Measurements from ENCODE around the gene PTPRC.

Gene PTPRC

DNA sequence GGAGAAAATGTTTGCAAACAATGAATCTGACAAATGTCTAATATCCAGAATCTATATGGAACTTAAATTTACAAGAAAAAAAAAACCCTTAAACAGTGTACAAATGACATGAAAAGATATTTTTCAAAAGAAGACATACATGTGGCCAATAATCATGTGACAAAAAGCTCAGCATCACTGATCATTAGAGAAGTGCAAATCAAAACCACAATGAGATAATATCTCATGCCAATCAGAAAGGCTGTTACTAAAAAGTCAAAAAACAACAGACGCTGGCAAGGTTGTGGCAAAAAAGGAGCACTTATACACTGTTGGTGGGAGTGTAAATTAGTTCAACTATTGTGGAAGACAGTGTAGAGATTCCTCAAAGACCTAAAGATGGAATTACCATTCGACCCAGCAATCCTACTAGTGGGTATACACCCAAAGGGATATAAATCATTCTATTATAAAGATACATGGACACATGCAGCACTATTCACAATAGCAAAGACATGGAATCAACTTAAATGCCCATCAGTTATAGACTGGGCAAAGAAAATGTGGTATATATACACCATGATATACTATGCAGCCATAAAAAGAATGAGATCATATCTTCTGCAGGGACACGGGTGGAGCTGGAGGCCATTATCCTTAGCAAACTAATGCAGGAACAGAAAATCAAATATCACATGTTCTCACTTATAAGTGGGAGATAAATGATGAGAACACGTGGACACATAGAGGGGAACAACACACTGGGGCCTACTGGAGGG, 123.2 kb downstream of the PTPRC start:
- Histone ChIP-seq H3K4me3 (ENCODE audit: insufficient read length, low read depth) (no peak overlapping the region), H3K4me1 (ENCODE audit: insufficient read depth, insufficient read length) (no peaks in the 10 kb centered on the region), H3K9me3 (ENCODE audit: insufficient read depth, low read length) (no peaks in the 10 kb centered on the region), H3K9ac (ENCODE audit: insufficient read length, low read depth) (no peak overlapping the region), H3K36me3 (ENCODE audit: insufficient read depth, insufficient read length, low read length) (no peaks in the 10 kb centered on the region), H3K27me3 (ENCODE audit: insufficient read depth, insufficient read length) (no peaks in the 10 kb centered on the region)
- TF ChIP-seq SUZ12 (IDR thresholded peaks at IDR 0.05; ENCODE audit: extremely low read depth, insufficient read depth, insufficient read length) (no peak), ZNF274 (IDR thresholded peaks at IDR 0.05; ENCODE audit: low read depth, low read length) (no peak), YY1 (IDR thresholded peaks at IDR 0.05; ENCODE audit: insufficient read depth, insufficient read length) (no peak)
- DNase-seq (ENCODE audit: low read depth, low spot score): no peak

DNA sequence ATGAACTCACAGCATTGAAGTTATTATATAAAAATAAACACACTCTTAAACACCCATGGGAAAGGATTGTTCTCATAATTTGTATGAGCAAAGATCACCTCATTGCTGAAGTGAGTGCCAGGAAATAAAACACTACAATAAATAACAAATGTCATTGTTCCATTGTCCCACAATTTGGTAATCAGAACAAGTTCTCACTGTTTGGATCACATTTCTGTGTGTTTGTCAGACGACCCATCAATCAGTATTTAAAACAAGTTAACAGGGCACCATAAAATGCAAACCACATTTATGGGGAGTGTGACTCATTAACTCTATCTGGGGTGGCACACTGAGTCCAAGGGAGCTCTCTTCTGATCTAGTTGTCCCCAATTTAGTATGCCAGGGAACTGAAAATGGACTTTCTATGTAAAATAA, 124.5 kb downstream of the PTPRC start:
- Histone ChIP-seq H3K27me3 (ENCODE audit: insufficient read depth, insufficient read length) (no peaks in the 10 kb centered on the region), H3K9ac (ENCODE audit: insufficient read length, low read depth) (no peak overlapping the region), H3K4me3 (ENCODE audit: insufficient read length, low read depth) (no peak overlapping the region), H3K36me3 (ENCODE audit: insufficient read depth, insufficient read length, low read length) (no peaks in the 10 kb centered on the region), H3K4me1 (ENCODE audit: insufficient read depth, insufficient read length) (no peaks in the 10 kb centered on the region), H3K9me3 (ENCODE audit: insufficient read depth, low read length) (no peaks in the 10 kb centered on the region)
- TF ChIP-seq ZNF274 (IDR thresholded peaks at IDR 0.05; ENCODE audit: low read depth, low read length): no peak
- no peak for TF ChIP-seq SUZ12 (IDR thresholded peaks at IDR 0.05; ENCODE audit: extremely low read depth, insufficient read depth, insufficient read length)
- no peak for TF ChIP-seq YY1 (IDR thresholded peaks at IDR 0.05; ENCODE audit: insufficient read depth, insufficient read length)
- no peak for DNase-seq (ENCODE audit: low read depth, low spot score)

DNA sequence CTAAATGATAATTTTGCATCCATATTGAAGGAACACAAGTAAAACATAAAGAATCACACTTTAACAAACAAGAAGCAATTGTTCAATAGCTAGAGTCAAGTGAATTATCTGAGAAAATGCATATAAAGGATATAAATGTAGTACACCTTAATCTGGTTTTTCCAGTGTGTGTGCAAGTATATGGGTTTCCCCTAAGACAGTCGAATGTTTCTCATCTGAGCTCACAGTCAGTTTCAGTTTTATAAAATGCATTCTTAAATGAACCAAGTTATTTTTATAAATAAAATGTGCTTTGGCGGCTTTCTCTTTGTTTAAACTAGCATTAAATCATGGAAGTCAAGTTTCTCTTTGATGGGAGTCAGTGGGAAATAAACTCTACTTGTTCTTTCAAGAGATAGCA, 125.9 kb downstream of the PTPRC start:
- TF ChIP-seq ZNF274 (IDR thresholded peaks at IDR 0.05; ENCODE audit: low read depth, low read length): no peak
- no peak for TF ChIP-seq SUZ12 (IDR thresholded peaks at IDR 0.05; ENCODE audit: extremely low read depth, insufficient read depth, insufficient read length)
- TF ChIP-seq YY1 (IDR thresholded peaks at IDR 0.05; ENCODE audit: insufficient read depth, insufficient read length): no peak
- no peak overlapping the region for H3K9ac ChIP-seq (ENCODE audit: insufficient read length, low read depth)
- H3K27me3 ChIP-seq (ENCODE audit: insufficient read depth, insufficient read length): no peaks in the 10 kb centered on the region
- H3K4me1 ChIP-seq (ENCODE audit: insufficient read depth, insufficient read length): no peaks in the 10 kb centered on the region
- DNase-seq (ENCODE audit: low read depth, low spot score): no peak
- H3K9me3 ChIP-seq (ENCODE audit: insufficient read depth, low read length): no peaks in the 10 kb centered on the region
- H3K4me3 ChIP-seq (ENCODE audit: insufficient read length, low read depth): no peak overlapping the region
- no peaks in the 10 kb centered on the region for H3K36me3 ChIP-seq (ENCODE audit: insufficient read depth, insufficient read length, low read length)

DNA sequence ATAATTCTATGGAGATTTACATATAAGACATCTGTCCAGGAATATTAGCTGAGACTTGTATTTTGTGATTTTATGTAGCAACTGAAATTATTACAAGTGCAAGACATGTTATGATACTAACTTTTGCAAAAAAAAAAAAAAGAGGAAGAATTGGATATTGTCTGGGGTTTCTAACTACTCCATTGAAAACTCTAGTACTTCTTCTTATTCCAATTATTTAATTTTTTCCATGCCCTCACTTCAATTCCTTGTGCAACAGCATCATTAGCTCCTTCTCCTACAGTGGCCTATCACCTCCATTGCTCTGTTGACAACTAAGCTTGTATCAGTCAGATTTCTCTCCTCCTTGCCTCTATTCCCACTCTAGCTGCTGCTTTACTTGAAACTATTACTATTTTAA, 126.6 kb downstream of the PTPRC start:
- Histone ChIP-seq H3K27me3 (ENCODE audit: insufficient read depth, insufficient read length) (no peaks in the 10 kb centered on the region), H3K4me1 (ENCODE audit: insufficient read depth, insufficient read length) (no peaks in the 10 kb centered on the region), H3K4me3 (ENCODE audit: insufficient read length, low read depth) (no peak overlapping the region), H3K9ac (ENCODE audit: insufficient read length, low read depth) (no peak overlapping the region), H3K9me3 (ENCODE audit: insufficient read depth, low read length) (no peaks in the 10 kb centered on the region), H3K36me3 (ENCODE audit: insufficient read depth, insufficient read length, low read length) (no peaks in the 10 kb centered on the region)
- TF ChIP-seq ZNF274 (IDR thresholded peaks at IDR 0.05; ENCODE audit: low read depth, low read length) (no peak), SUZ12 (IDR thresholded peaks at IDR 0.05; ENCODE audit: extremely low read depth, insufficient read depth, insufficient read length) (no peak), YY1 (IDR thresholded peaks at IDR 0.05; ENCODE audit: insufficient read depth, insufficient read length) (no peak)
- no peak for DNase-seq (ENCODE audit: low read depth, low spot score)

DNA sequence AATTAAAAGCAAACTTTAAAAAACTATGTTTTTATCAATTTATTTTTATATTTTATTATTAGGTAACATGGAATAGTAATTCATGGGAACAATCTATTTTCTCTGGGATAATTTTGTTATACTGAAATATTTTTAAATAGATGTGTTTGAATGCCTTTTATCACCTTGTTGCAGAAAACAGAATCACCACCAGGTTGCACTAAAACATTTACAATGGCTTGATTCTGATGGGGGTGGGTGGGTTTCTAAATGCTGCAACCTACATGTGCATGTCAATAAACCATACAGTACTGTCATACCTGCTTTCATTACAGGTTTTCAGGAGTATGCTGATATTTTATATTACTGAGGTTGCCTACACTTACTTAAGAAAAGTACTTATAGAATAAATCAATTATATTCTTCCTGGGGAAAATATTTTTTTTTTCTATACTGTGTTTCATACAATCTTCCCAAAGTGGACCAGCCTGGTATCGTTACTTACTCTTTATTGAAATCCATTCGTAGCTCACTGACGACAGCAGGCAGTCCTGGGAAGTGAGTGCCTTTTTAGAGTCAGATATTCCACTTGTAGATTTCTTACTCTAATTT, 132.8 kb downstream of the PTPRC start:
- peak; percentile 39 for DNase-seq (ENCODE audit: low read depth, low spot score)
- Histone ChIP-seq H3K9me3 (ENCODE audit: insufficient read depth, low read length) (no peaks in the 10 kb centered on the region), H3K27me3 (ENCODE audit: insufficient read depth, insufficient read length) (no peaks in the 10 kb centered on the region), H3K9ac (ENCODE audit: insufficient read length, low read depth) (no peak overlapping the region), H3K36me3 (ENCODE audit: insufficient read depth, insufficient read length, low read length) (no peaks in the 10 kb centered on the region), H3K4me3 (ENCODE audit: insufficient read length, low read depth) (no peak overlapping the region), H3K4me1 (ENCODE audit: insufficient read depth, insufficient read length) (no peaks in the 10 kb centered on the region)
- no peak for TF ChIP-seq YY1 (IDR thresholded peaks at IDR 0.05; ENCODE audit: insufficient read depth, insufficient read length)
- TF ChIP-seq ZNF274 (IDR thresholded peaks at IDR 0.05; ENCODE audit: low read depth, low read length): no peak
- TF ChIP-seq SUZ12 (IDR thresholded peaks at IDR 0.05; ENCODE audit: extremely low read depth, insufficient read depth, insufficient read length): no peak

DNA sequence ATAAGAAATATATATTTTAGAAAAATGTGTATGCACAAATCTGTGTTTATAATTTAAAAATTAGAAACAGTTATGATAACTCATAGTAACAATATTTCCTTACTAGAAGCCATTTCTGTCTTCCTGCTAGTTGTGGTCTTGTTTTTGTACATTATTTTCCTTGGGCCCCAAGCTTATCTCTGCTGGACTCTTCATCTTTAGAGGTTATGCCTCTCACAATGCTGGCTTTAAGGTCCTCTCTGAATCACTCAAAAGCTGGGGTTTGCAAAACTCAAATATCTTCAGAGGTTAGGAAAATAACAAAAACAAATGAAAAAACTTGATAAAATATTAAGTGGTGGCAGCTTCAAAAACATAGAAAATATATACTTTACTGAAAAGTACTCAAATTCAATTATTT, 133.8 kb downstream of the PTPRC start:
- no peak overlapping the region for H3K9ac ChIP-seq (ENCODE audit: insufficient read length, low read depth)
- no peaks in the 10 kb centered on the region for H3K9me3 ChIP-seq (ENCODE audit: insufficient read depth, low read length)
- no peaks in the 10 kb centered on the region for H3K4me1 ChIP-seq (ENCODE audit: insufficient read depth, insufficient read length)
- no peak for TF ChIP-seq SUZ12 (IDR thresholded peaks at IDR 0.05; ENCODE audit: extremely low read depth, insufficient read depth, insufficient read length)
- TF ChIP-seq YY1 (IDR thresholded peaks at IDR 0.05; ENCODE audit: insufficient read depth, insufficient read length): no peak
- no peak for TF ChIP-seq ZNF274 (IDR thresholded peaks at IDR 0.05; ENCODE audit: low read depth, low read length)
- no peaks in the 10 kb centered on the region for H3K27me3 ChIP-seq (ENCODE audit: insufficient read depth, insufficient read length)
- no peak for DNase-seq (ENCODE audit: low read depth, low spot score)
- H3K36me3 ChIP-seq (ENCODE audit: insufficient read depth, insufficient read length, low read length): no peaks in the 10 kb centered on the region
- no peak overlapping the region for H3K4me3 ChIP-seq (ENCODE audit: insufficient read length, low read depth)

DNA sequence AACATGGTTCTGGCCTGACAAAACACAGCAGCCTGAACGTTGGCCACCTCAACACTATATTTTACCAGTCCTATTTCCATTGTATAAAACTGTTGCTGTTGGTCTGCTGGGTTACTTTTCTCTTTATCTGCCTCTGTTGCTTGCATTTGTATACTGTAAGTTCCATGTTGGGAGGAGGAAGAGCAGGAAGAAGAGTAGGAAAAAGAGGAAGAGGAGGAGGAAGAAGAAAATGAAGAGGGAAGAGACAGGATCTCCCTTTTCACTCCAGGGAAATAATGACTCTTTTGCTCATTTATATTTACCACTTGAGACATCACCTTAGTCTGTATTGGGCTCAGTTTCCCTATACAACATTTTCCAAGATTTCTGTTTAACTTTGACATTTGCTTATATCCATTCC, 134.2 kb downstream of the PTPRC start:
- Histone ChIP-seq H3K36me3 (ENCODE audit: insufficient read depth, insufficient read length, low read length) (no peaks in the 10 kb centered on the region), H3K9ac (ENCODE audit: insufficient read length, low read depth) (no peak overlapping the region), H3K9me3 (ENCODE audit: insufficient read depth, low read length) (no peaks in the 10 kb centered on the region), H3K27me3 (ENCODE audit: insufficient read depth, insufficient read length) (no peaks in the 10 kb centered on the region), H3K4me1 (ENCODE audit: insufficient read depth, insufficient read length) (no peaks in the 10 kb centered on the region), H3K4me3 (ENCODE audit: insufficient read length, low read depth) (no peak overlapping the region)
- no peak for TF ChIP-seq SUZ12 (IDR thresholded peaks at IDR 0.05; ENCODE audit: extremely low read depth, insufficient read depth, insufficient read length)
- no peak for TF ChIP-seq YY1 (IDR thresholded peaks at IDR 0.05; ENCODE audit: insufficient read depth, insufficient read length)
- TF ChIP-seq ZNF274 (IDR thresholded peaks at IDR 0.05; ENCODE audit: low read depth, low read length): no peak
- no peak for DNase-seq (ENCODE audit: low read depth, low spot score)
